Measurements from ENCODE around the gene SLC25A47.
"Not testable (repeated sequence)": the region's sequence is repeated elsewhere in the genome, so short reads cannot be mapped to it uniquely, and the experiment has no call there.

SLC25A47 gene

GRCh38 chr14:100290607-100291304, 32.4 kb upstream of the SLC25A47 start:
- no peak for DNase-seq

DNA sequence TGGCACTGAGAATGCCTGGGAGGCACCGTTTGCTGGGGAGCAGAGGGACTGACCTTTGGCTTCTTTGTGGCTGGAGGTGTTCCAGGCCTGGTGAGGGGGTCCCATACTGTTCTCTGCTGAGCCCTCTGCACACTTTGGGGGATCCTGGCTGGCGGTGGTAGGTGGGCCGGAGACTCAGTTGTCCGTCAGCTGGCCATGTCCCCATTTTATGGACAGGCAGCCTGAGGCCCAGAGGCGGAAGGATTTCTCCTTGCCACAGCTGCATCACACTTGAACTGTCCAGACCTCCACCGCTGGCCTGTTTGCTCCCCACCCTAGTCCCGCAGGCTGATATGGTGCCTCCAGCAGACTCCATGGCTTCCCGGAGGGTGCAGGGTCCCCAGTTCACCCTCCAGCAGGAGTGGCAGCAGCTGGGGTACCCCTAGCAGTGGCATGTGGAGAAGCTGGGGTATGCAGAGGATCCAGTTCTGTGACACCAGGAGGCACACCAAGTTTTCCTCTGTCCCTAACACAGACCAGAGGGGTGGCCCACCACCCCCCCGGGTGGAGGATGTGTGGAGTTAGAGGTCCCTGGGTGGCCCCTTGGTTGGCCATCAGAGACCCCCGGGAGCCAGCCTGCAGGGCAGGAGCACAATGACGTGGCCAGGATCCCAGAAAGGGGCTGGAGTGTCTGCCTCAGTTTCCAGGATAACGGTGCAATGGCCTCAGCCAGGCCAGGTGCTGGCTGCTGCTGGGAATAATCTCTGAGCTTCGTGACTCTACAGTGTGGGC, 31.6 kb upstream of the SLC25A47 start:
- DNase-seq, result no peak

DNA sequence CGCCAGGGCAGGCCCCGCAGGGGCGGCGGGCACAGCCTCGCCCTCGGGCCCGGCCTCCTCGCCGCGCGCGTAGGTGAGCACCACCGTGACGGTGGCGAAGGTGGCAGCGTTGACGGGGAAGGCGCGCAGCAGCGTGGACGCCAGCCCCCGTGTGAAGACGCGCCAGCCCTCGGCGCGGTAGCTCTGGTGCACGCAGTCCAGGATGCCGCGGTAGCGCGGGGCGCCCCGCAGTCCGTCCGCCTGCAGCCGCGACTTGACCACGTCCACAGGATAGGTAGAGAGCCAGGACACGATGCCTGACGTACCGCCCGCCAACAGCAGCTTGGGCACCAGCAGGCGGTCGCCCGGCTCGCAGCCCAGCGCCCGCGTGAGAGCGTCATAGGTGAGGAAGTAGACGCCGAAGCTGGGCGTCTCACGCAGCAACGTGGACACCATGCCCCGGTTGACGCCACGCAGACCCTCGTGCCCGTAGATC, 30.8 kb upstream of the SLC25A47 start:
- DNase-seq, result no peak

DNA sequence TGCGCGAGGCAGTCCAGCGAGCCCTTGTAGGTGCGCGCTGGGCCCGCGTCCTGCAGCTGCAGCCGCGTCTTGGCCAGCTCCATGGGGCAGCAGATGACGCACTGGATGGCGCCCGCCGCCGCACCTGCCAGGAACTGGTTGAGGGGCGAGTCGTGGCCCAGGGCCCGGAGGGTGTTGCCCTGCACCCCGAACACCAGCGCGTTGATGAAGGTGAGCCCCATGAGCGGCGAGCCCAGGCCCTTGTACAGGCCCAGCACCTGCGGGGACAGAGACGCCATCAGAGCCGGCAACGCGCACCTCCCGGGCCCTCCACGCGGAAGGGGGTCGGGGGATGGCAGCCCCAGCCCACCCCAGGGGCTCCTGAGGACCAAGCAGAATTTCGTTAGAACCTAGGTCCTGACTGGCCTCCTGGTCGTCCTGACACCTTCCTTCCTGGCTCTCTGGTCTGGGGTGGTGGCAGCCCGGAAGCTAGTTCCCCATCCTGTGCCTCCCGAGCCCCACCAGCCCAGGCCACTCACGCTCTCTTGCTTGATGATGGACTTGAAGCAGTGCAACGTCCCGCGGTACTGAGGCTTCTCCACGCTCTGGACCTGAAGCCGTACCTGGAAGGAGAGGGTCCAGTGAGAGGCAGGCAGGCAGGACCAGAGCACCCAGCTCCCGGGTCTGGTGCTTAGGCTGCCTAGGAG, 30.2 kb upstream of the SLC25A47 start:
- DNase-seq, result no peak

- no peak for DNase-seq
Measured at GRCh38 chr14:100293497-100294212, 29.5 kb upstream of the SLC25A47 start.

DNA sequence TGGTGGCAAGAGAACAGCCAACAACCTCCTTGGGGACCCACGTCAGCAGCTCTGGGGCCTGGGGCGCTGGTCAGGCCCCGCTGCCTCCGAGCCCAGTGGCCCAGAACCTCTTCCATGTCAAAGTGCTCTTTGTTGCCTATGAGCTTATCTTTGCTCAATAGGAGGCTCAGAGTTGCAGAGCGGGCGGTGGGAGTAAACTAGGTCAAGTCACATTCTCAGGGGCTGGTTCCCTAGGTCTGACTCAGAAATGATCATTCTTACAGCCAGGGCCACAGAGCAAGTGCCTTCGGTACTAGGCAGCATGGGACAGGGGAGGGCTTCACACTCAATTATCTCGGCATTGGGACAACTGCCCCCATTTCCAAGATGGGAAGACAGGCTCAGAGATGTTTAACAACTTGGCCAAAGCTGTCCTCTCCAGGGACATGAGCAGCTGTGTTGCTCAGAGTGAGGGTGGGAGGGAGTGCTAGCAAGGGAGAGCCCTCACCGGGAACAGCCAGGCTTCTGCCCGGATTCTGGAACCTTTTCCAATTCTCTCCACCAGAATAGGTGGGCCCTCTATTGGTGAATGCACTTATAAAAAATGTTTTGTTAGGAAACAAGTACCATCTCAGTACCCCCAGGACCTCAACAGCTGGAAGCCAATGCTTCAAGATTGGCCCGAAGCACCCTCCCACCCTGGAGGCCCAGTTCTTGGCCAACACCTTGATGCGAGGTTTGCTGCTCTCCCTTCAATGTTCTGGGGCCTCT, 28.8 kb upstream of the SLC25A47 start:
- no peak for DNase-seq

- no peak for DNase-seq
Measured at GRCh38 chr14:100294963-100295330, 28.2 kb upstream of the SLC25A47 start.

DNA sequence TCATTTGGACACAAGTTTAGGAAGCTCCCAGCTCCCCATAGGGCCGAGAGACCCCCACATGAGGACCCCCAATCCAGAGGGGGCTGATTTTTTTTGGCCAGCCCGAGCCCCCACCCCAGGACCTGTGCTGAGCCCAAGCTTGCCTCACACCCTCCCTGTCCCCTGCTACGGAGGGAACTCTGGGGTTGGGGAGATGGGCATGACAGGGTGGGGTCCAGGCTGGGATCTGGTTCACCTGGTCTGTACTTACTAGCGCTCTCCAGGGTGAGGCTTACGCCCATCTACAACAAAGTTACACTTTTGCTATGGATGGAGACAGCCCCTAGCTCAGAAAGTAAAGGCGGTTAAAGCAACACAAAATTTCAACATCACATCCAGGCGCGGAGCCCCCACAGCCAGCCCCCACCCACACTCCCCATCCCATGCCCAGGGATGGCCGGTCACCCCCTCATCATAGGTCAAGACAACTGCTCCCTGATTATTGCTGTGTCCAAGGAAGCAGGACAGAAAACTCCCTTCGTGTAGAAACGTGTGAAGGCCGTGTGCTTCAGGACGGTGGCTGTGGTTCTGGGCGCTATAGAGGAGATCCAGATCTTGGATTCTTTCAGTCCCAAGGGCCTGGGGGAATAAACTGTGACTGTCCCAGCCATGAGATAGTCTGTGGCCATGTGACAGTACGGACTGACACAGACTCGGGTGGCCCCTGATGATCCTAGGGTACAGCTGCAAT, 27.6 kb upstream of the SLC25A47 start:
- no peak for DNase-seq

GRCh38 chr14:100296106-100296651, 27.0 kb upstream of the SLC25A47 start:
- DNase-seq, result no peak

DNA sequence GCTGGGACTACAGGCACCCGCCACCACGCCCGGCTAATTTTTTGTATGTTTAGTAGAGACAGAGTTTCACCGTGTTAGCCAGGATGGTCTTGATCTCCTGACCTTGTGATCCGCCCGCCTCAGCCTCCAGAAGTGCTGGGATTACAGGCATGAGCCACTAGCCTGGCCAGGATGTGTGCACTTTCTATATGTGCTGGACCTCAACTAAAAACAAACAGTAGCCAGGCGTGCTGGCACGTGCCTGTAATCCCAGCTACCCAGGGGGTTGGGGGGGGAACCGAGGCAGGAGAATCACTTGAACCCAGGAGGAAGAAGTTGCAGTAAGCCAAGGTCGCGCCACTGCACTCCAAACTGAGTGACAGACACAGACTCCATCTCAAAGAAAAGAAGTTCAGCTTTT, 26.4 kb upstream of the SLC25A47 start:
- not testable (repeated sequence) for DNase-seq

- no peak for DNase-seq
Measured at GRCh38 chr14:100297320-100298300, 25.5 kb upstream of the SLC25A47 start.

DNA sequence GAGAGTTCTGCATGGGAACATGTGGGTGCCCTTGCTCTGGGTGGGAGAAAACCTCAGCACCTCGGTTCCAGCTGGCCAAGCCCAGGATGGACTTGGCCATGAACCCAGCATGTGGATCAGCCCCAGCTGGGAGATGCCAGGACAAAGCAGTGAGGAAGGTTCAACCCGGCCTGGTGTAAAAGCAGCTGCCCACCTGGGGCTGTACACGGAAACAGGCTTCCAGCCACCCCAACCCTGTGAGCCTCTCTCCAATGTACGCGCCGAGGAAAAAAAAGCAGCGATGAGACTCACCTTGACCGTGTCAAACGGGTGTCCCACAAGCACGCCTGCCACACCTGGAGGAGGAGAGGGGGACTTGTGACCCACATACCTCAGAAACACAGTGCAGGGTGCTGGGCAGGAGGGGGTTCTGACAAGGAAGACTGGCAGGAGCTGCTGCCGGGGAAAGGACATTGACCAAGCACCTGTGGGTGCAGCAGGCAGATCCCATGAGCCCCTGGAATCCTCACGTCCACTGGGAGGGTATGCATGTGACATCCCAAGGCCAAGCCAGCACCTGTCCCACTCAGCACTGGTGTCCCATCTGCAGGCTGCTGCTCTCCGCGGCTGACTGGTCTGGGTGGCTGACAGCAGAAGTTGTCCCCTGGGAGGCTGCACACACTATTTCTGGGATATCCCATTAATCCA, 24.4 kb upstream of the SLC25A47 start:
- peak in 1 of 2 experiments; percentile 46 for DNase-seq

DNA sequence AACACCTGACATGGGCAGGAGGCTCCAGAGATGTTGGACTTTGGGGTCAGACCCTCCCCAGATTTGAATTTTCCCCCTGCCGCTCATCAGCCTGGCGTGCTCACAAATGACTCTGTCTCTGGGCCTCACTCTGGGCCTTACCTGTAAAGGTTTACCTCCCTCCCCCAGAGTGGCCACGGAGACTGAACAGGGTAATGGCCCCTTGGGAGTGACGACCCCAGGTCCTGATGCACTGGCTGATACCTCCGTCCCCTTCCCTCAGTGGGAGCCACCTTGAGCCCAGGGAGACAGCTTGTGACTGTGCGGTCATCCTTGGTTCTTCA, 23.9 kb upstream of the SLC25A47 start:
- no peak for DNase-seq

DNA sequence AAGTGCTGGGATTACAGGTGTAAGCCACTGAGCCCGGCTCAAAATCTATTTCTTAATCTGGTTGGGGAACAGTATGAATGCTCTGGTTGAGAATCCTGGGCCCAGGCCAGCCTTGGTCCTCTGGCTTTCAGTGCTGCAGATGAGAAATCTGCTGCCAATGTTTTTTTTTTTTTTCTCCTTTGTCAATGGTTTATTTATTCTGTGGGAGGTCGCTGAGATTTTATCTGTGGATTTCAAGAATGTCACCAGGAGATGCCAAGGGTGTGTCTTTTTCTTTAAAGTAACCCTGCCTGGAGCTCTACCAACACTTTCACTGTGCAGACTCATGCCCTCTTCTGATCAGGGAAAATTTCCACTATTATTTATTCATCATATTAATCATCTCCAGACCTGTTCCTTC, 20.5 kb upstream of the SLC25A47 start:
- DNase-seq, result no peak

DNA sequence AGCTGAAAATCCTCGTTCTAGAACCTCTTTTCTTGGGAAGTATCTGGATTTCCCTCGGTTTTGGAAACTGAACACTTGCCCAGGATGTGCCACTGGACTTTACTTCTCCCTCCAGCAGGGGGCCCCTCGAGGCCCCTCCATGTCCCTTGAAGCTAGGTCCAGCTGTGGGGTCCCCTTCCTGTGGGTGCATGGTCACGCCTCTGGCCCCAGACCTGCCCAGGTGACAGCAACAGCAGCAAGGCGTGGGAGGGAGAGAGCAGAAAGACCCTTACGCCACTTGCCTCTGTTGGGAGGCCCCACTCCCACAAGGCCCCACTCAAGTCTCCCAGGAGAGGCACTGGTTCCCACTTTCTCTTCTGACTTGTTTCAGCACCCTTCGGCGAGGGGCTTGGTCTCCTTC, 20.0 kb upstream of the SLC25A47 start:
- DNase-seq, result peak in 1 of 2 experiments; percentile 33

GRCh38 chr14:100303925-100304324, 19.2 kb upstream of the SLC25A47 start:
- DNase-seq, result no peak

GRCh38 chr14:100304825-100305323, 18.3 kb upstream of the SLC25A47 start:
- DNase-seq, result peak; percentile 56 to 64

DNA sequence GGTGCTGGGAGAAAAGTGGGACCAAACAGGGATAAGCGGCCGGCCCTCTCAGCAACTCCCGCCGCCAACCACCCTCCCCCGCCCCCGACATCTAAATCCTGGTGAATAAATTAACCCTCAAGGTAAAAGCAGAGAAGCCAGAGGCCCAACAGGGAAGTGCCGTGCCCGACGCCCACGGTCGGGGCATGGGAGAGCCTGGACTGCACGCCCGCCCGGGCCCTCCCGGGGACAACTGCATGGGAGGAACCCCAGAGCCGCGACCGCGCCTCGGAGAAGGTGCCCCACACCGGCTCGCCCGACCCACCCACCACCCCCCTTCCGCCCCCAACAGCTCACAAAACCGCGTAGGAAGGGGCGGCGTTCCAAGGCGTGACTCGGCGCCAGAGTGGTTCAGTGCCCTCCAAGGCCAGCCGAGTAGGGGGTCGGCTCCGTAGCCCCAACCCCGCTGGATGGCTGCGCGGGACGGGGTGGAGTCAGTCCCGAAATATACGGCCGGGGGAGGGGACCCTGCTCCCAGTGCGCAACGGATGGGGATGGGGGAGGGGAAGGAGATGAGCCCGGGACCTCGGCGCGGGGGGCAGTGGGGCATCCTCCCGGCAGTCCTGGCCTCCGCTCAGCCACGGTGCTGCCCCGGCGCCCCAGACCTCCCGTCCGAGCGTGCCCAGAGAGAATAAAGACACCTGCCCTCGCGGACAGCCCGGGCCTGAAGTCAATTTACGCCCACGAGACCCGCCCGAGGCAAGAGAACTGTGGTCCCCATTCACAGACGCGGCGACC, 17.6 kb upstream of the SLC25A47 start:
- DNase-seq, result peak in 1 of 2 experiments; percentile 42
